GM23338 (cell line): ENCODE results near the gene MAPK12.

Source experiments
- EZH2 ChIP-seq: fragments of 200-600 bp; sonication (generic); IDR thresholded peaks from one replicate; pipeline ENCODE4 v1.8.0; 2017; ENCODE audit warnings: antibody characterized with exemption, mild to moderate bottlenecking, low read depth; ENCODE audit not compliant: unreplicated experiment
- EZH2phosphoT487 ChIP-seq: fragments of 200-600 bp; sonication (generic); IDR thresholded peaks from one replicate; pipeline ENCODE4 v1.8.1; 2018; ENCODE audit warnings: antibody characterized with exemption; ENCODE audit not compliant: unreplicated experiment
- JUNB ChIP-seq: IDR thresholded peaks from one replicate; pipeline ENCODE4 v1.6.1; 2016; ENCODE audit warnings: antibody characterized with exemption; ENCODE audit not compliant: unreplicated experiment
- POLR2AphosphoS5 ChIP-seq: IDR thresholded peaks from 2 replicates; pipeline ENCODE4 v1.6.1; 2016; ENCODE audit warnings: antibody characterized with exemption, low read depth
- ZNF114 ChIP-seq: fragments of 250-450 bp; sonication (Bioruptor Pico); IDR thresholded peaks from 2 replicates; pipeline ENCODE4 v1.5.0; 2020; ENCODE audit warnings: mild to moderate bottlenecking, moderate library complexity
- ZNF331 ChIP-seq: fragments of 250-450 bp; sonication (Bioruptor Pico); IDR thresholded peaks from 2 replicates; pipeline ENCODE4 v1.5.0; 2020; ENCODE audit warnings: low read depth, mild to moderate bottlenecking, moderate library complexity
- TF ChIP-seq, protein P1 (sequence below), 2 experiments: fragments of 200-600 bp in 1 of 2; sonication (generic) in 1 of 2; conservative IDR thresholded peaks; 2 replicates each; pipeline versions ENCODE4 v1.5.1 to v1.6.1; 2016 to 2017; ENCODE audit warnings: antibody characterized with exemption in 2 of 2, low read depth in 2 of 2, mild to moderate bottlenecking in 2 of 2, moderate library complexity in 1 of 2
- TF ChIP-seq, protein P2 (sequence below): IDR thresholded peaks from one replicate; pipeline ENCODE4 v1.6.1; 2018; ENCODE audit warnings: antibody characterized with exemption; ENCODE audit not compliant: unreplicated experiment
- TF ChIP-seq, protein P3 (sequence below): IDR thresholded peaks from 2 replicates; pipeline ENCODE4 v1.6.1; 2016; ENCODE audit warnings: antibody characterized with exemption

DNA sequence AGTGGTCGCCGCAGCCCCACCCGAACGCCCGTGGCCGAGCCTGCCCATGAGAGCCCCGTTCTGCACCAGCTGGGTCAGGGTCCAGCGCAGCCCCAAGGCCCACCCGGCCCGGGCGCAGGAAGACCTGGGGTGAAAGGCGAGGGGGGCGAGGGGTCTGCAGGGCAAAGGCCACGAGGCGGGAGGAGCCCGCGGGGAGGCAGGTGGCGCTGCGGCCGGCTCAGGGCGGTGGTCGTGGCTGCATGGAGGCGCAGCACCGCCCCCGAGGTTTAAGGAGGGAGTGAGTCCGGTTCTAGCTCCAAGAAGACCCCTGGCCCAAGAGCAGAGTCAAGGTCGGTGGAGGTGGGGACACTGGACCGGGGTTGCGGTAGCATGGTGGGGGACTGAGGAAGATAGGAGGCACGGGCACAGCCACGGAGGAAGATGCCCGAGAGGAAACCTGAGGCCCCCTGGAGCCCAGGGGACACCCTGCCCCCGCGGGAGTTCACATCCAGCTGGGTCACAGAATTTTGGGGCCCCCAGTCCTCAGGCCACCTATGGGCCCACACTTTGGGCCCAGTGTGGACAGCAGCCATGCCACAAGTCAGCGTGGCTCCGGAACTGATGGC, 9.9 kb downstream of the MAPK12 start:
- TF ChIP-seq POLR2AphosphoS5 (no peak; the same call in 1 of the 2 replicates), EZH2 (no peak), EZH2phosphoT487 (no peak), ZNF331 (CRISPR knock-in tag) (no peak), ZNF114 (CRISPR knock-in tag) (no peak), JUNB (no peak)
- TF ChIP-seq, protein P1, sequence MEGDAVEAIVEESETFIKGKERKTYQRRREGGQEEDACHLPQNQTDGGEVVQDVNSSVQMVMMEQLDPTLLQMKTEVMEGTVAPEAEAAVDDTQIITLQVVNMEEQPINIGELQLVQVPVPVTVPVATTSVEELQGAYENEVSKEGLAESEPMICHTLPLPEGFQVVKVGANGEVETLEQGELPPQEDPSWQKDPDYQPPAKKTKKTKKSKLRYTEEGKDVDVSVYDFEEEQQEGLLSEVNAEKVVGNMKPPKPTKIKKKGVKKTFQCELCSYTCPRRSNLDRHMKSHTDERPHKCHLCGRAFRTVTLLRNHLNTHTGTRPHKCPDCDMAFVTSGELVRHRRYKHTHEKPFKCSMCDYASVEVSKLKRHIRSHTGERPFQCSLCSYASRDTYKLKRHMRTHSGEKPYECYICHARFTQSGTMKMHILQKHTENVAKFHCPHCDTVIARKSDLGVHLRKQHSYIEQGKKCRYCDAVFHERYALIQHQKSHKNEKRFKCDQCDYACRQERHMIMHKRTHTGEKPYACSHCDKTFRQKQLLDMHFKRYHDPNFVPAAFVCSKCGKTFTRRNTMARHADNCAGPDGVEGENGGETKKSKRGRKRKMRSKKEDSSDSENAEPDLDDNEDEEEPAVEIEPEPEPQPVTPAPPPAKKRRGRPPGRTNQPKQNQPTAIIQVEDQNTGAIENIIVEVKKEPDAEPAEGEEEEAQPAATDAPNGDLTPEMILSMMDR (conservative IDR thresholded peaks at IDR 0.05; ENCODE audit: low read depth in 2 of 2): peak in 1 of 2 experiments; percentile 42; a peak in 2 of 4 replicates
- TF ChIP-seq, protein P2, sequence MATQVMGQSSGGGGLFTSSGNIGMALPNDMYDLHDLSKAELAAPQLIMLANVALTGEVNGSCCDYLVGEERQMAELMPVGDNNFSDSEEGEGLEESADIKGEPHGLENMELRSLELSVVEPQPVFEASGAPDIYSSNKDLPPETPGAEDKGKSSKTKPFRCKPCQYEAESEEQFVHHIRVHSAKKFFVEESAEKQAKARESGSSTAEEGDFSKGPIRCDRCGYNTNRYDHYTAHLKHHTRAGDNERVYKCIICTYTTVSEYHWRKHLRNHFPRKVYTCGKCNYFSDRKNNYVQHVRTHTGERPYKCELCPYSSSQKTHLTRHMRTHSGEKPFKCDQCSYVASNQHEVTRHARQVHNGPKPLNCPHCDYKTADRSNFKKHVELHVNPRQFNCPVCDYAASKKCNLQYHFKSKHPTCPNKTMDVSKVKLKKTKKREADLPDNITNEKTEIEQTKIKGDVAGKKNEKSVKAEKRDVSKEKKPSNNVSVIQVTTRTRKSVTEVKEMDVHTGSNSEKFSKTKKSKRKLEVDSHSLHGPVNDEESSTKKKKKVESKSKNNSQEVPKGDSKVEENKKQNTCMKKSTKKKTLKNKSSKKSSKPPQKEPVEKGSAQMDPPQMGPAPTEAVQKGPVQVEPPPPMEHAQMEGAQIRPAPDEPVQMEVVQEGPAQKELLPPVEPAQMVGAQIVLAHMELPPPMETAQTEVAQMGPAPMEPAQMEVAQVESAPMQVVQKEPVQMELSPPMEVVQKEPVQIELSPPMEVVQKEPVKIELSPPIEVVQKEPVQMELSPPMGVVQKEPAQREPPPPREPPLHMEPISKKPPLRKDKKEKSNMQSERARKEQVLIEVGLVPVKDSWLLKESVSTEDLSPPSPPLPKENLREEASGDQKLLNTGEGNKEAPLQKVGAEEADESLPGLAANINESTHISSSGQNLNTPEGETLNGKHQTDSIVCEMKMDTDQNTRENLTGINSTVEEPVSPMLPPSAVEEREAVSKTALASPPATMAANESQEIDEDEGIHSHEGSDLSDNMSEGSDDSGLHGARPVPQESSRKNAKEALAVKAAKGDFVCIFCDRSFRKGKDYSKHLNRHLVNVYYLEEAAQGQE: no peak
- TF ChIP-seq, protein P3, sequence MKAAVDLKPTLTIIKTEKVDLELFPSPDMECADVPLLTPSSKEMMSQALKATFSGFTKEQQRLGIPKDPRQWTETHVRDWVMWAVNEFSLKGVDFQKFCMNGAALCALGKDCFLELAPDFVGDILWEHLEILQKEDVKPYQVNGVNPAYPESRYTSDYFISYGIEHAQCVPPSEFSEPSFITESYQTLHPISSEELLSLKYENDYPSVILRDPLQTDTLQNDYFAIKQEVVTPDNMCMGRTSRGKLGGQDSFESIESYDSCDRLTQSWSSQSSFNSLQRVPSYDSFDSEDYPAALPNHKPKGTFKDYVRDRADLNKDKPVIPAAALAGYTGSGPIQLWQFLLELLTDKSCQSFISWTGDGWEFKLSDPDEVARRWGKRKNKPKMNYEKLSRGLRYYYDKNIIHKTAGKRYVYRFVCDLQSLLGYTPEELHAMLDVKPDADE: no peak
